CD4-positive, alpha-beta memory T cell (primary cell): Measurements from ENCODE around the gene ZDHHC20. TPM values are rescaled to one million over a fixed set of nuclear protein-coding genes. Genes with fewer than 3 reads are reported as not detected.

Experiments
- CTCF ChIA-PET: fragments of 350-600 bp; sonication (Branson Sonifier 250); formaldehyde crosslinking; loops from one replicate; lab custom pipeline; 2021; ENCODE audit warnings: inconsistent platforms; ENCODE audit not compliant: partially characterized antibody; lab: Charles Lee
- POLR2A ChIA-PET: fragments of 350-600 bp; sonication (Branson Sonifier 250); formaldehyde crosslinking; loops from one replicate; lab custom pipeline; 2021; ENCODE audit not compliant: partially characterized antibody; lab: Charles Lee
- DNase-seq, 5 donors: peaks; one replicate each; pipeline versions ENCODE4 v3.0.0 to v3.0.0-alpha.2; 2020 to 2022; ENCODE audit warnings: mixed read lengths in 1 of 5
- H3K27ac ChIP-seq: one replicate; pipeline ENCODE4 v1.7.0; 2013; ENCODE audit warnings: low read depth, low read length
- H3K27me3 ChIP-seq: 2 replicates; pipeline ENCODE4 v1.7.0; 2013; ENCODE audit warnings: mild to moderate bottlenecking, low read length, moderate library complexity; ENCODE audit not compliant: insufficient read depth
- H3K36me3 ChIP-seq: 2 replicates; pipeline ENCODE4 v1.7.0; 2013; ENCODE audit warnings: mild to moderate bottlenecking, low read length, moderate library complexity; ENCODE audit not compliant: insufficient read depth
- H3K4me1 ChIP-seq: 2 replicates; pipeline ENCODE4 v1.7.0; 2013; ENCODE audit warnings: mild to moderate bottlenecking, low read length, moderate library complexity; ENCODE audit not compliant: insufficient read depth
- H3K4me3 ChIP-seq, 2 donors: one replicate each; pipeline ENCODE4 v1.7.0; 2013; ENCODE audit warnings: low read length in 2 of 2, mild to moderate bottlenecking in 1 of 2
- H3K9me3 ChIP-seq, 2 donors: one replicate each; pipeline ENCODE4 v1.7.0; 2013; ENCODE audit warnings: low read length in 2 of 2, control low read depth in 1 of 2; ENCODE audit not compliant: control insufficient read depth in 1 of 2
- H3K27ac Mint-ChIP-seq, 7 donors: one replicate each; pipeline ENCODE4 v1.8.0; 2020 to 2021; ENCODE audit warnings: mixed read lengths in 7 of 7, mild to moderate bottlenecking in 6 of 7, inconsistent platforms in 3 of 7, moderate library complexity in 3 of 7
- H3K27me3 Mint-ChIP-seq, 2 donors: one replicate each; pipeline ENCODE4 v1.8.0; 2020 to 2021; ENCODE audit warnings: mixed read lengths in 2 of 2
- H3K36me3 Mint-ChIP-seq, 2 donors: one replicate each; pipeline ENCODE4 v1.8.0; 2020 to 2021; ENCODE audit warnings: mixed read lengths in 2 of 2, inconsistent platforms in 1 of 2, mild to moderate bottlenecking in 1 of 2
- H3K4me1 Mint-ChIP-seq, 4 donors: one replicate each; pipeline ENCODE4 v1.8.0; 2020 to 2021; ENCODE audit warnings: mixed read lengths in 4 of 4, mild to moderate bottlenecking in 1 of 4
- H3K4me3 Mint-ChIP-seq, 8 donors: one replicate each; pipeline ENCODE4 v1.8.0; 2020 to 2021; ENCODE audit warnings: mixed read lengths in 8 of 8, mild to moderate bottlenecking in 7 of 8, moderate library complexity in 6 of 8, inconsistent platforms in 3 of 8
- H3K9me3 Mint-ChIP-seq, 8 donors: one replicate each; pipeline ENCODE4 v1.8.0; 2020 to 2021; ENCODE audit warnings: mixed read lengths in 8 of 8, mild to moderate bottlenecking in 5 of 8, inconsistent platforms in 3 of 8, moderate library complexity in 1 of 8
- intact Hi-C: fragments of 100-400 bp; cut with micrococcal nuclease; formaldehyde crosslinking; loops from one replicate; pipeline ENCODE4 v1.15.1; 2023
- polyA plus RNA-seq, 2 donors: library from polyadenylated mRNA; unstranded; fragments of 300-500 nt; fragmentation: Illumina TruSeq; gene quantifications; one replicate each; pipeline ENCODE4 v1.2.3, GENCODE V29; 2021
- total RNA-seq, 2 experiments: library from RNA; stranded (reverse); gene quantifications; one replicate each; pipeline ENCODE4 v1.2.3, GENCODE V29; 2021

The ZDHHC20 gene
- total RNA-seq (10 to 100 TPM; 69.5 to 72.3 TPM), polyA plus RNA-seq (10 to 100 TPM; 29.4 to 34.2 TPM)

DNA sequence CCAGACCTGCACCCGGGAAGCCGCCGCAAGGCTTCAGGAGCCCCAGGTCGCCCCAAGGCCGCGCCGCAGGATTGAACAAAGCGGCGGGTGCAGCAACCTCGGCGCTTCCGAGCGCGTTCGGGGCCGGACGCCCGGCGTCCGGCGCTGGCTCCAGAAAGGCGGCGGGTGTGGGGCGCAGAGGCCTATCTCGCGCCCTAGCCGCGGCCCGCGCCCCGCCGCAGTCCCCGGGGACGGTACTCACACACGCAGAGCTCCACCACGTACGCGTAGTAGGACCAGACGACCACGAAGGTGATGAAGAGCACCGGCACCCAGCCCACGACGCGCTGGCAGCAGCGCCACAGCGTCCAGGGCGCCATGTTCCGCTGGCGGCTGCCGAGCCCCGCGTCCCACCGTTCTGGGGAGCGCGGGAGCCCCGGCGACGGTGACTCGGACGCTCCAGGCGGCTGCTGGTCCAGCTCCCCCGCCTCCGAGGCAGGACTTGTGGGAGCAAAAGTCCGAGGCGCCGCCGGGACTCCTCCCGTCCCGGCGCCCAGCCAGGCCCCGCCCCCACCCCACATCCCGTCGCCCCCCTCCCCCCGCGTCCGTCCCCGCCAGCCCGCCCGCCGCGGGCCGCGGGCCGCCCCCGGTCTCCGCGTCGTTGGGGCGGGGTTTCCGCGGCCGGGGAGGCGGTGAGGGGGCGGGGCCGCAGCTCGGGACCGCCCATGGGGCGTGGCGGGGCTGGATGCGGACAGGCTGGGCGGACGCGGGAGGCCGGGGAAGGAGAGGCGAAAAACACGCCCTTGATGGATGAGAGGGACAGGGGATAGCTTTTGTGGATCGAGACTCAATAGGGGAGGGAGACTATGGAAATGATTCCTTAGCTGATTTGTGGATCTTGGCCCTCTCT, at the start of gene ZDHHC20:
Gene ZDHHC20, minus strand, starts transcription at position 491 of the 889 bp plus-strand sequence. Its CDS starts 132 bp downstream, at position 359.
- Histone ChIP-seq H3K4me1 (peaks cover 39% of the 10 kb centered on the region), H3K36me3 (no peaks in the 10 kb centered on the region), H3K4me3 (peak within 1 kb of the TSS; percentile 34 to 72), H3K27ac (peak within 1 kb of the TSS; percentile 86), H3K9me3 (no peaks in the 10 kb centered on the region), H3K27me3 (no peaks in the 10 kb centered on the region)
- Mint-ChIP-seq H3K4me1 (peaks cover 30 to 56% (median 42%) of the 10 kb centered on the region in 4 donors), H3K4me3 (peak within 1 kb of the TSS; percentile 92 to 95 (median 94)), H3K27me3 (no peaks in the 10 kb centered on the region), H3K27ac (peak within 1 kb of the TSS; percentile 84 to 97 (median 94)), H3K9me3 (peaks cover 0 to 3% (median 0%) of the 10 kb centered on the region in 8 donors), H3K36me3 (peaks cover 10 to 11% of the 10 kb centered on the region in 2 donors)
- ChIA-PET CTCF (interaction anchor here (0.6 to 7.9 kb wide), 7 partner anchors 17 to 283 kb away, joined by 3 to 72 read pairs (median 3); partner anchors contain the start of genes MICU2 and SKA3), POLR2A (interaction anchor here (0.8 to 2.9 kb wide), 12 partner anchors 9 to 983 kb away, joined by 3 to 24 read pairs (median 6); partner anchors contain the start of genes MICU2, MRPL57 and SKA3)
- intact Hi-C loops: loop anchor here (1.0 to 5.0 kb wide), 9 partner anchors 18 to 1918 kb away; partner anchors contain the start of genes EEF1AKMT1, FGF9, MRPL57 and SKA3
- DNase-seq: peak; percentile 82 to 93 (median 86)

DNA sequence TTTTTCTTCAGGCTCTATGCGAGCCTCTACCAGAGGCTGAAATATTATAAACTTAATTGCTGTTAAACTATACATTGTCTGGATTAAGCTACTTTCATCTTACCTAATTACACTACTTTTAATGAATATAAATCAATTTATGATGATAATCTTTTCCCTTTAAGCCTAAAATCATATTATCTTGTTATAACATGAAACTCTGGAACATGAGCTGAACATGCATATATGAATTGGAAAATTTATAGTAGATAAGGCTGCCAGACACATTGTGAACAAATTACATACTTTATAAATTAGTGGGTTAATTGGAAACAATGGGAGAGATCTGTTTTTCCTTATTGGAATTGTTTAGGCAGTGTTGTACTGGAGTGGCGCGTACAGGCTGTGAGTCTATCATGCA, 45.3 kb upstream of the ZDHHC20 start:
- ChIA-PET CTCF (no interaction called here), POLR2A (no interaction called here)
- Mint-ChIP-seq H3K27ac (no peak overlapping the region), H3K4me1 (peaks cover 0 to 7% (median 0%) of the 10 kb centered on the region in 4 donors), H3K9me3 (no peaks in the 10 kb centered on the region), H3K36me3 (peaks cover 46 to 49% of the 10 kb centered on the region in 2 donors), H3K4me3 (no peak overlapping the region), H3K27me3 (no peaks in the 10 kb centered on the region)
- no peaks in the 10 kb centered on the region for H3K4me1 ChIP-seq
- intact Hi-C loops: no loop called here
- DNase-seq: no peak
- H3K27ac ChIP-seq: no peak overlapping the region
- no peaks in the 10 kb centered on the region for H3K9me3 ChIP-seq
- no peak overlapping the region for H3K4me3 ChIP-seq
- H3K27me3 ChIP-seq: no peaks in the 10 kb centered on the region
- peaks cover 19% of the 10 kb centered on the region for H3K36me3 ChIP-seq

DNA sequence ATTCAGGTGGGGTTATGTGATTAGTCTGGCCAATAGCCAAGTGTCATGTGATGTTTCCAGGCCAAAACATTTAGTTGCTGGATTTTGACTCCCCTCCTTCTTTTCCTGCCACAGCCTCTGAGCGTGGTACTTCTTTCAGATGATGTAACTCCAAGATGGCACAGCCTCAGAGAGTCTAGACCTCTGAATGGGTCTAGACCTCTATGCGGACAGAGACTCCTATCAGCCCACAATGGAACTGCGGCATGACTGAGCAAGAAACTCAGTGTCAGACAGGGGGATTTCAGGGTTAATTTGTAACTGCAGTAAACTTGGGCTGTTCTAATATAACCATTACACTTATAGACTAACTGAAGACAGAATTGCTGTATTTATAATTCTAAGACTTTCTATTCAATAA, 42.6 kb upstream of the ZDHHC20 start:
- Histone ChIP-seq H3K27ac (no peak overlapping the region), H3K4me3 (no peak overlapping the region), H3K9me3 (no peaks in the 10 kb centered on the region), H3K36me3 (peaks cover 9% of the 10 kb centered on the region), H3K4me1 (no peaks in the 10 kb centered on the region), H3K27me3 (no peaks in the 10 kb centered on the region)
- Mint-ChIP-seq H3K27ac (peak overlapping the region in 1 of 7 donors; percentile 40), H3K36me3 (peaks cover 40 to 41% of the 10 kb centered on the region in 2 donors), H3K4me1 (peaks cover 0 to 3% (median 0%) of the 10 kb centered on the region in 4 donors), H3K9me3 (no peaks in the 10 kb centered on the region), H3K4me3 (no peak overlapping the region), H3K27me3 (no peaks in the 10 kb centered on the region)
- DNase-seq: no peak
- ChIA-PET POLR2A (no interaction called here), CTCF (interaction anchor here (0.6 kb wide), 1 partner anchor 204 kb away, joined by 3 read pairs; no protein-coding TSS in a partner anchor)
- intact Hi-C loops: no loop called here

- POLR2A ChIA-PET: no interaction called here
- Histone ChIP-seq H3K4me3 (no peak overlapping the region), H3K36me3 (no peaks in the 10 kb centered on the region), H3K9me3 (no peaks in the 10 kb centered on the region), H3K27me3 (no peaks in the 10 kb centered on the region), H3K4me1 (no peaks in the 10 kb centered on the region), H3K27ac (no peak overlapping the region)
- Mint-ChIP-seq H3K27ac (no peak overlapping the region), H3K4me3 (no peak overlapping the region), H3K9me3 (peaks cover 0 to 46% (median 36%) of the 10 kb centered on the region in 8 donors), H3K27me3 (no peaks in the 10 kb centered on the region), H3K4me1 (no peaks in the 10 kb centered on the region), H3K36me3 (peaks cover 28 to 31% of the 10 kb centered on the region in 2 donors)
- CTCF ChIA-PET: interaction anchor here (1.0 to 1.2 kb wide), 2 partner anchors 9 kb away, joined by 3 to 7 read pairs; no protein-coding TSS in a partner anchor
- intact Hi-C loops: no loop called here
- DNase-seq: no peak
These were observed 27.2 kb upstream of the ZDHHC20 start for GRCh38 chr13:21486322-21486721.

GRCh38 chr13:21483748-21484147, 24.6 kb upstream of the ZDHHC20 start:
- Histone ChIP-seq H3K4me1 (peaks cover 3% of the 10 kb centered on the region), H3K4me3 (no peak overlapping the region), H3K27ac (no peak overlapping the region), H3K27me3 (no peaks in the 10 kb centered on the region), H3K9me3 (no peaks in the 10 kb centered on the region), H3K36me3 (no peaks in the 10 kb centered on the region)
- peaks cover 0 to 31% (median 26%) of the 10 kb centered on the region in 8 donors for H3K9me3 Mint-ChIP-seq
- POLR2A ChIA-PET: no interaction called here
- H3K4me3 Mint-ChIP-seq: no peak overlapping the region
- no peak for DNase-seq
- CTCF ChIA-PET: interaction anchor here (0.9 kb wide), 2 partner anchors 10 to 186 kb away, joined by 3 read pairs; no protein-coding TSS in a partner anchor
- no peak overlapping the region for H3K27ac Mint-ChIP-seq
- peaks cover under 1 to 6% (median 3%) of the 10 kb centered on the region in 4 donors for H3K4me1 Mint-ChIP-seq
- H3K27me3 Mint-ChIP-seq: peaks cover 0 to 2% of the 10 kb centered on the region in 2 donors
- peaks cover 8 to 10% of the 10 kb centered on the region in 2 donors for H3K36me3 Mint-ChIP-seq
- intact Hi-C loops: no loop called here

DNA sequence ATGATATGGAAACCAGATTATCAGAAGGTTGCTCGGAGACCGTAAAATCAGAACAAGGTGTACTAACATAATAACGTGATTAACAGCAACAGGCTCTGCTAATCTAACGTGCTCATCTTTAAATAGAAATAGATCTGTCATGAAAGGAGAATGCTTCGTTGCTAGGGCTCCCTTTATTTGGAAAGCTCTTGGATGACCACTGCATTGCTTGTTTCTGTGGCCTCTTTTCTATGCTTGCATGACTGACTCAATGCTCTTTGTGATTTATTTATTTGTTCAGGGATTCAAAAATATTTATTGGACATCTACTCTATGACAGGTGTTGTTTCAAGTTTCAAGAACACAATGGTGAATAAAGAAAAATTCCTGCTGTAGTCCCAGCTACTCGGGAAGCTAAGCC, 22.3 kb upstream of the ZDHHC20 start:
- no peak for DNase-seq
- H3K36me3 Mint-ChIP-seq: peaks cover 0 to 3% of the 10 kb centered on the region in 2 donors

More for the DNA sequence above, 22.3 kb upstream of the ZDHHC20 start:
- POLR2A ChIA-PET: no interaction called here
- intact Hi-C loops: no loop called here
- no peaks in the 10 kb centered on the region for H3K27me3 ChIP-seq
- H3K36me3 ChIP-seq: no peaks in the 10 kb centered on the region
- H3K4me1 ChIP-seq: peaks cover 15% of the 10 kb centered on the region
- CTCF ChIA-PET: interaction anchor here (2.4 to 12.2 kb wide), 4 partner anchors 13 to 537 kb away, joined by 8 to 235 read pairs (median 52); no protein-coding TSS in a partner anchor
- H3K27ac ChIP-seq: no peak overlapping the region
- Mint-ChIP-seq H3K4me1 (peaks cover 7 to 15% (median 10%) of the 10 kb centered on the region in 4 donors), H3K9me3 (peaks cover 0 to 9% (median 6%) of the 10 kb centered on the region in 8 donors), H3K27me3 (peaks cover 0 to 2% of the 10 kb centered on the region in 2 donors), H3K4me3 (no peak overlapping the region), H3K27ac (no peak overlapping the region)
- H3K9me3 ChIP-seq: no peaks in the 10 kb centered on the region
- no peak overlapping the region for H3K4me3 ChIP-seq
